Measurements from ENCODE around the gene PLEKHA6.

DNA sequence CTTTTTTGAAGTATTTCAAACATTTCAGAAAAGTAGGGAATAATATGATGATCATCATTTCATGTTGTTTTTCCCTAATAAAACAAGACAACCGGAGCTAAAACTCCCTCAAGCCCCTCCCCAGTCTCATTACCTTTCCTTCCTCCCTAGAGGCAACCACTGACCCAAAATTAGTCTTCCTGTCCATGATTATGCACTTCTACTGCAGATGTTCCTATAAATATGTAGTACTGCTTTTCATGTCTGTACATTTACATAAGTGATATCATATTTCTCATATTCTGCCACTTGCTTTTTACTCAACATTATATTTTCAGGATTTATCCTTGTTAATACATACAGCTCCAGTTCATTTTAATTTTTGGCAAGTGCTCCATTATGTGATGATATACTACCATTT, 87.2 kb downstream of the PLEKHA6 start:
- no peak for TF ChIP-seq ZNF274 (IDR thresholded peaks at IDR 0.05; ENCODE audit: borderline replicate concordance, extremely low read depth, low read length)
- TF ChIP-seq, protein P1, sequence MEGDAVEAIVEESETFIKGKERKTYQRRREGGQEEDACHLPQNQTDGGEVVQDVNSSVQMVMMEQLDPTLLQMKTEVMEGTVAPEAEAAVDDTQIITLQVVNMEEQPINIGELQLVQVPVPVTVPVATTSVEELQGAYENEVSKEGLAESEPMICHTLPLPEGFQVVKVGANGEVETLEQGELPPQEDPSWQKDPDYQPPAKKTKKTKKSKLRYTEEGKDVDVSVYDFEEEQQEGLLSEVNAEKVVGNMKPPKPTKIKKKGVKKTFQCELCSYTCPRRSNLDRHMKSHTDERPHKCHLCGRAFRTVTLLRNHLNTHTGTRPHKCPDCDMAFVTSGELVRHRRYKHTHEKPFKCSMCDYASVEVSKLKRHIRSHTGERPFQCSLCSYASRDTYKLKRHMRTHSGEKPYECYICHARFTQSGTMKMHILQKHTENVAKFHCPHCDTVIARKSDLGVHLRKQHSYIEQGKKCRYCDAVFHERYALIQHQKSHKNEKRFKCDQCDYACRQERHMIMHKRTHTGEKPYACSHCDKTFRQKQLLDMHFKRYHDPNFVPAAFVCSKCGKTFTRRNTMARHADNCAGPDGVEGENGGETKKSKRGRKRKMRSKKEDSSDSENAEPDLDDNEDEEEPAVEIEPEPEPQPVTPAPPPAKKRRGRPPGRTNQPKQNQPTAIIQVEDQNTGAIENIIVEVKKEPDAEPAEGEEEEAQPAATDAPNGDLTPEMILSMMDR (IDR thresholded peaks at IDR 0.05; ENCODE audit: control extremely low read depth in 1 of 3, insufficient read depth in 1 of 3, low read depth in 1 of 3, low read length in 3 of 3), result no peak
- no peak for TF ChIP-seq POLR2AphosphoS5 (IDR thresholded peaks at IDR 0.05; ENCODE audit: low read depth, low read length)
- TF ChIP-seq, protein P2, sequence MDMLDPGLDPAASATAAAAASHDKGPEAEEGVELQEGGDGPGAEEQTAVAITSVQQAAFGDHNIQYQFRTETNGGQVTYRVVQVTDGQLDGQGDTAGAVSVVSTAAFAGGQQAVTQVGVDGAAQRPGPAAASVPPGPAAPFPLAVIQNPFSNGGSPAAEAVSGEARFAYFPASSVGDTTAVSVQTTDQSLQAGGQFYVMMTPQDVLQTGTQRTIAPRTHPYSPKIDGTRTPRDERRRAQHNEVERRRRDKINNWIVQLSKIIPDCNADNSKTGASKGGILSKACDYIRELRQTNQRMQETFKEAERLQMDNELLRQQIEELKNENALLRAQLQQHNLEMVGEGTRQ (IDR thresholded peaks at IDR 0.05; ENCODE audit: low read length), result no peak
- no peak for TF ChIP-seq NRF1 (IDR thresholded peaks at IDR 0.05; ENCODE audit: low read depth, low read length)
- no peak for TF ChIP-seq BRCA1 (IDR thresholded peaks at IDR 0.05; ENCODE audit: low read depth, low read length)
- TF ChIP-seq TAF1 (IDR thresholded peaks at IDR 0.05; ENCODE audit: low read depth, low read length), result no peak
- no peak for TF ChIP-seq POLR2A (IDR thresholded peaks at IDR 0.05; ENCODE audit: control extremely low read depth in 1 of 2, low read depth in 2 of 2, low read length in 2 of 2)
- no peak for TF ChIP-seq YY1 (IDR thresholded peaks at IDR 0.05; ENCODE audit: low read depth, low read length)
- TF ChIP-seq EZH2 (IDR thresholded peaks at IDR 0.05; ENCODE audit: low read depth, low read length, severe bottlenecking), result no peak
